Measurements from ENCODE around the gene PTGER3. TPM values are rescaled to one million over a fixed set of nuclear protein-coding genes. Genes with fewer than 3 reads are reported as not detected.

Gene PTGER3
- polyA plus RNA-seq, 3 donors, result 0.29 TPM; not detected in 2

GRCh38 chr1:70977041-70977440 is 70.6 kb downstream of the PTGER3 start:
- Histone ChIP-seq H3K4me3 (replicated peaks in 1 of 3; ENCODE audit: low read depth in 2 of 3, low read length in 3 of 3) (no peak overlapping the region), H3K36me3 (replicated peaks in 1 of 2; ENCODE audit: control insufficient read depth in 1 of 2, insufficient read depth in 2 of 2, low read length in 2 of 2) (no peaks in the 10 kb centered on the region), H3K9ac (ENCODE audit: insufficient read depth, low read length, poor library complexity, severe bottlenecking) (no peak overlapping the region), H3K4me1 (ENCODE audit: control insufficient read depth in 1 of 2, insufficient read depth in 2 of 2, low read length in 2 of 2) (peaks cover 29 to 33% of the 10 kb centered on the region in 2 donors), H4K20me1 (ENCODE audit: insufficient read depth, low read length) (no peaks in the 10 kb centered on the region), H2AFZ (ENCODE audit: insufficient read depth, low read depth, low read length, poor library complexity, severe bottlenecking) (no peak overlapping the region), H3K27ac (ENCODE audit: low read depth in 1 of 2, low read length in 2 of 2) (no peak overlapping the region), H3K4me2 (replicated peaks; ENCODE audit: extremely low read depth, low read length, poor library complexity, severe bottlenecking) (no peak overlapping the region), H3K79me2 (ENCODE audit: insufficient read depth, low read length) (no peaks in the 10 kb centered on the region), H3K27me3 (ENCODE audit: control insufficient read depth in 2 of 2, insufficient read depth in 2 of 2, low read length in 2 of 2) (no peaks in the 10 kb centered on the region), H3K9me3 (replicated peaks in 1 of 2; ENCODE audit: control insufficient read depth in 1 of 2, insufficient read depth in 1 of 2, low read length in 2 of 2) (no peaks in the 10 kb centered on the region)
- peaks cover 0 to 4% (median 3%) of the 10 kb centered on the region in 3 donors for H3K27me3 Mint-ChIP-seq (ENCODE audit: low read depth in 3 of 3)
- no peak overlapping the region for H3K27ac Mint-ChIP-seq
- 20% methylated on average over 1 of the region's 4 CpGs for WGBS (ENCODE audit: insufficient coverage)
- no peaks in the 10 kb centered on the region for H3K9me3 Mint-ChIP-seq
- H3K4me3 Mint-ChIP-seq, result no peak overlapping the region
- H3K4me1 Mint-ChIP-seq, result peaks cover 33% of the 10 kb centered on the region
- TF ChIP-seq CTCF (IDR thresholded peaks at IDR 0.05), result no peak
- intact Hi-C loops (cut with micrococcal nuclease), result no loop called here
- H3K36me3 Mint-ChIP-seq, result no peaks in the 10 kb centered on the region
- DNase-seq, result no peak

- Histone ChIP-seq H3K27me3 (ENCODE audit: control insufficient read depth in 2 of 2, insufficient read depth in 2 of 2, low read length in 2 of 2) (no peaks in the 10 kb centered on the region), H3K4me2 (replicated peaks; ENCODE audit: extremely low read depth, low read length, poor library complexity, severe bottlenecking) (no peak overlapping the region), H3K36me3 (replicated peaks in 1 of 2; ENCODE audit: control insufficient read depth in 1 of 2, insufficient read depth in 2 of 2, low read length in 2 of 2) (no peaks in the 10 kb centered on the region), H3K9ac (ENCODE audit: insufficient read depth, low read length, poor library complexity, severe bottlenecking) (no peak overlapping the region), H3K27ac (ENCODE audit: low read depth in 1 of 2, low read length in 2 of 2) (no peak overlapping the region), H3K9me3 (replicated peaks in 1 of 2; ENCODE audit: control insufficient read depth in 1 of 2, insufficient read depth in 1 of 2, low read length in 2 of 2) (no peaks in the 10 kb centered on the region), H4K20me1 (ENCODE audit: insufficient read depth, low read length) (no peaks in the 10 kb centered on the region), H3K4me3 (replicated peaks in 1 of 3; ENCODE audit: low read depth in 2 of 3, low read length in 3 of 3) (no peak overlapping the region), H3K4me1 (ENCODE audit: control insufficient read depth in 1 of 2, insufficient read depth in 2 of 2, low read length in 2 of 2) (peaks cover 5 to 7% of the 10 kb centered on the region in 2 donors), H3K79me2 (ENCODE audit: insufficient read depth, low read length) (no peaks in the 10 kb centered on the region), H2AFZ (ENCODE audit: insufficient read depth, low read depth, low read length, poor library complexity, severe bottlenecking) (no peak overlapping the region)
- H3K27me3 Mint-ChIP-seq (ENCODE audit: low read depth in 3 of 3), result peaks cover 0 to 6% (median 0%) of the 10 kb centered on the region in 3 donors
- intact Hi-C loops (cut with micrococcal nuclease), result no loop called here
- DNase-seq, result no peak
- no peak for TF ChIP-seq CTCF (IDR thresholded peaks at IDR 0.05)
- peaks cover 6% of the 10 kb centered on the region for H3K4me1 Mint-ChIP-seq
- no peak overlapping the region for H3K27ac Mint-ChIP-seq
- no peaks in the 10 kb centered on the region for H3K9me3 Mint-ChIP-seq
- H3K36me3 Mint-ChIP-seq, result no peaks in the 10 kb centered on the region
- WGBS (ENCODE audit: insufficient coverage), result 100% methylated on average over 2 of the region's 3 CpGs
- no peak overlapping the region for H3K4me3 Mint-ChIP-seq
Observed at GRCh38 chr1:70973754-70974153, 73.9 kb downstream of the PTGER3 start.

All from CD14-positive monocyte (primary cell).